Measurements from ENCODE around the gene YAF2.
"Not testable (repeated sequence)": the region's sequence is repeated elsewhere in the genome, so short reads cannot be mapped to it uniquely, and the experiment has no call there.

GRCh38 chr12:42188275-42188674, 49.8 kb downstream of the YAF2 start:
- TF ChIP-seq, protein P1, sequence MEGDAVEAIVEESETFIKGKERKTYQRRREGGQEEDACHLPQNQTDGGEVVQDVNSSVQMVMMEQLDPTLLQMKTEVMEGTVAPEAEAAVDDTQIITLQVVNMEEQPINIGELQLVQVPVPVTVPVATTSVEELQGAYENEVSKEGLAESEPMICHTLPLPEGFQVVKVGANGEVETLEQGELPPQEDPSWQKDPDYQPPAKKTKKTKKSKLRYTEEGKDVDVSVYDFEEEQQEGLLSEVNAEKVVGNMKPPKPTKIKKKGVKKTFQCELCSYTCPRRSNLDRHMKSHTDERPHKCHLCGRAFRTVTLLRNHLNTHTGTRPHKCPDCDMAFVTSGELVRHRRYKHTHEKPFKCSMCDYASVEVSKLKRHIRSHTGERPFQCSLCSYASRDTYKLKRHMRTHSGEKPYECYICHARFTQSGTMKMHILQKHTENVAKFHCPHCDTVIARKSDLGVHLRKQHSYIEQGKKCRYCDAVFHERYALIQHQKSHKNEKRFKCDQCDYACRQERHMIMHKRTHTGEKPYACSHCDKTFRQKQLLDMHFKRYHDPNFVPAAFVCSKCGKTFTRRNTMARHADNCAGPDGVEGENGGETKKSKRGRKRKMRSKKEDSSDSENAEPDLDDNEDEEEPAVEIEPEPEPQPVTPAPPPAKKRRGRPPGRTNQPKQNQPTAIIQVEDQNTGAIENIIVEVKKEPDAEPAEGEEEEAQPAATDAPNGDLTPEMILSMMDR (IDR thresholded peaks at IDR 0.05): not testable (repeated sequence)
- TF ChIP-seq POLR2A, POLR2AphosphoS5 (IDR thresholded peaks at IDR 0.05): not testable (repeated sequence)

Measured in prostate gland (tissue), 2 donors.